ENCODE measurements around the gene PDZD7. TPM values are rescaled to one million over a fixed set of nuclear protein-coding genes. Genes with fewer than 3 reads are reported as not detected.

The PDZD7 gene
- total RNA-seq, 2 donors from 2014 or later: 0.12 to 0.44 TPM

GRCh38 chr10:101006593-101007098 lies 24.3 kb downstream of the PDZD7 start:
- H3K27ac Mint-ChIP-seq: no peak overlapping the region
- no peak for DNase-seq
- ATAC-seq (replicated peaks in 1 of 2): no peak
- H3K27me3 Mint-ChIP-seq (ENCODE audit: low read depth): no peaks in the 10 kb centered on the region
- no peaks in the 10 kb centered on the region for H3K36me3 Mint-ChIP-seq (ENCODE audit: insufficient read depth in 2 of 2)
- H3K4me1 Mint-ChIP-seq (ENCODE audit: low read depth): no peaks in the 10 kb centered on the region
- H3K4me3 Mint-ChIP-seq: no peak overlapping the region
- H3K9me3 Mint-ChIP-seq: no peaks in the 10 kb centered on the region

- H3K27me3 Mint-ChIP-seq (ENCODE audit: low read depth): no peaks in the 10 kb centered on the region
- no peaks in the 10 kb centered on the region for H3K9me3 Mint-ChIP-seq
- H3K36me3 Mint-ChIP-seq (ENCODE audit: insufficient read depth in 2 of 2): no peaks in the 10 kb centered on the region
- no peak overlapping the region for H3K4me3 Mint-ChIP-seq
- DNase-seq (no peak), ATAC-seq (replicated peaks in 1 of 2) (no peak)
- no peak overlapping the region for H3K27ac Mint-ChIP-seq
- no peaks in the 10 kb centered on the region for H3K4me1 Mint-ChIP-seq (ENCODE audit: low read depth)
These were observed 24.9 kb downstream of the PDZD7 start for GRCh38 chr10:101005869-101006567.

DNA sequence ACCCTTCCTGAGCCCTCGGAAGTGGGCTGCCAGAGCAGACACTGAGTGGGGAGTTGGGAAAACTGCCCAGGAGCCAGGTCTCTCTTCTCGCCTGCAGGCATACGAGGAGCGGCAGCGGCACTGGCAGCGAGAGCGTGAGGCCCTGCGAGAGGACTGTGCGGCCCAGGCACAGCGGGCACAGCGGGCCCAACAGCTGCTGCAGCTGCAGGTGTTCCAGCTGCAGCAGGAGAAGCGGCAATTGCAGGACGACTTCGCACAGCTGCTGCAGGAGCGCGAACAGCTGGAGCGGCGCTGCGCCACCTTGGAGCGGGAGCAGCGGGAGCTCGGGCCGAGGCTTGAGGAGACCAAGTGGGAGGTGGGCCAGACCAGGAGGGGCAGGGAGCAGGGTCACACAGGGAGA lies 25.6 kb downstream of the PDZD7 start:
- no peak for DNase-seq
- Mint-ChIP-seq H3K27me3 (ENCODE audit: low read depth) (no peaks in the 10 kb centered on the region), H3K4me3 (no peak overlapping the region), H3K36me3 (ENCODE audit: insufficient read depth in 2 of 2) (no peaks in the 10 kb centered on the region), H3K27ac (no peak overlapping the region), H3K9me3 (no peaks in the 10 kb centered on the region), H3K4me1 (ENCODE audit: low read depth) (no peaks in the 10 kb centered on the region)
- no peak for ATAC-seq (replicated peaks in 1 of 2)

- Mint-ChIP-seq H3K4me3 (no peak overlapping the region), H3K9me3 (no peaks in the 10 kb centered on the region), H3K36me3 (ENCODE audit: insufficient read depth in 2 of 2) (no peaks in the 10 kb centered on the region), H3K27ac (no peak overlapping the region), H3K27me3 (ENCODE audit: low read depth) (no peaks in the 10 kb centered on the region), H3K4me1 (ENCODE audit: low read depth) (peaks cover 3% of the 10 kb centered on the region)
- DNase-seq (no peak), ATAC-seq (replicated peaks in 1 of 2) (no peak)
These were observed 27.2 kb downstream of the PDZD7 start for GRCh38 chr10:101003639-101004206.

DNA sequence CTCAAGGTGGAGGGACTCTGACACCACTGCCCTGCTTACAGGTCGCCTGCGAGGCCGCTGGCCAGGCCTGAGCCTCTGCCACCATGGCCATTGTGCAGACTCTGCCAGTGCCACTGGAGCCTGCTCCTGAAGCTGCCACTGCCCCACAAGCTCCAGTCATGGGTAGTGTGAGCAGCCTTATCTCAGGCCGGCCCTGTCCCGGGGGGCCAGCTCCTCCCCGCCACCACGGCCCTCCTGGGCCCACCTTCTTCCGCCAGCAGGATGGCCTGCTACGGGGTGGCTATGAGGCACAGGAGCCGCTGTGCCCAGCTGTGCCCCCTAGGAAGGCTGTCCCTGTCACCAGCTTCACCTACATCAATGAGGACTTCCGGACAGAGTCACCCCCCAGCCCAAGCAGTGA lies 28.5 kb downstream of the PDZD7 start:
- Mint-ChIP-seq H3K4me3 (no peak overlapping the region), H3K27me3 (ENCODE audit: low read depth) (no peaks in the 10 kb centered on the region), H3K36me3 (ENCODE audit: insufficient read depth in 2 of 2) (no peaks in the 10 kb centered on the region), H3K4me1 (ENCODE audit: low read depth) (peaks cover 13% of the 10 kb centered on the region), H3K27ac (no peak overlapping the region), H3K9me3 (no peaks in the 10 kb centered on the region)
- ATAC-seq (replicated peaks in 1 of 2): no peak
- DNase-seq: no peak

DNA sequence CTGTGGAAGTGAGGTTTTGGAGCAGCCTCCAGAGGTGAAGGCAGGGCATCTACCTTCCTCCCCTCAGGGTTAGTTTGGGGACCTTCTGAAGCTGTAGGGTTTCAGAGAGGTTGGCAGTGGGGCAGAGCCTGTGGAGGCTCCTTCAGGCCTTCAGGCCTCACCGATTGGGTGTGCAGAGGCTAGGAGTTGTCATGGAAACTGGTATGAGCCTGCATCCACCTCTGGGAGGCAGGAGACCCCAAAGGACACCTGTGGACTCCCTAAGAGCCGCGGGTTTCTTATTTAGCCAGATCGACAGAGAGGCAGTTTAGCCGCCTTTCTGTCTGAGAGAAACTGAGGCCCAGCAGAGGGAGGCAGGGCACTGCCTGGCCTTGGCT lies 29.3 kb downstream of the PDZD7 start:
- no peaks in the 10 kb centered on the region for H3K9me3 Mint-ChIP-seq
- peaks cover 14% of the 10 kb centered on the region for H3K4me1 Mint-ChIP-seq (ENCODE audit: low read depth)
- no peak overlapping the region for H3K4me3 Mint-ChIP-seq
- ATAC-seq (replicated peaks in 1 of 2): no peak
- peaks cover 0 to 2% of the 10 kb centered on the region in 2 donors for H3K36me3 Mint-ChIP-seq (ENCODE audit: insufficient read depth in 2 of 2)
- DNase-seq: no peak
- H3K27me3 Mint-ChIP-seq (ENCODE audit: low read depth): no peaks in the 10 kb centered on the region
- no peak overlapping the region for H3K27ac Mint-ChIP-seq

DNA sequence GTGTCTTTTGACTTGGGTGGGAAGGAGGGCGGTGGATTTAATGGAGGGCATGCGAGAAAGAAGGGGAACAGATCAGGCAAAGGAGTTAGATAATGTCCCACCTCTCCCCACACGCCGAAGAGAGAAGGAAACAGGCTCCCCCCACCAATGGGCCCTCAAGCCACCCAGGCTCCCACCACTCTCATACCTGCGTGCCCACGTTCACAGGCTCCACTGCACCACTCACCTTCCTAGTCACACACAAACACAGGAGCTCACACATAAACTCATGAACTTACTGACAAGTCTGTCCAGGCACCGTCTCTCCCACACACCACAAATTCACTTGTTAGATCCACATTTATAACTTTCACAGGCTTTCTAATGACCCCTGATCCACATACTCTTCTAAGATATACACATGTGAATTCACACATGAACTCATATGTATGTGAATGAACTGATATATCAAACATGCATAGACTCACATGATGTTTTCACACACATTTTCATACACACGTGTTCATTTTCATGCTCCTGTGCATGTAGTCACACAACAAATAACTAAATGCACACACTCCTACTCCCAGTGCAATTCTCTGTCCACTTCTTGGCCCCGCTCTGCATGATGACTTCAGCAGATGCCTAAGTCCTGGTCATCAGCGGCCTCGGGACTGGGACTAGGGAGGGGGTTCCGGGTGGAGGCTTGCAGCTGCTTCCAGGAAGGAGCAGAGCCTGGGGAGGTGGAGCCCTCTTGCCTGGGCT lies 29.8 kb downstream of the PDZD7 start:
- Mint-ChIP-seq H3K27me3 (ENCODE audit: low read depth) (no peaks in the 10 kb centered on the region), H3K4me1 (ENCODE audit: low read depth) (peaks cover 19% of the 10 kb centered on the region), H3K4me3 (peak overlapping the region; percentile 57 to 59), H3K9me3 (no peaks in the 10 kb centered on the region), H3K36me3 (ENCODE audit: insufficient read depth in 2 of 2) (peaks cover 0 to 2% of the 10 kb centered on the region in 2 donors), H3K27ac (no peak overlapping the region)
- ATAC-seq (replicated peaks in 1 of 2) (no peak), DNase-seq (no peak)

DNA sequence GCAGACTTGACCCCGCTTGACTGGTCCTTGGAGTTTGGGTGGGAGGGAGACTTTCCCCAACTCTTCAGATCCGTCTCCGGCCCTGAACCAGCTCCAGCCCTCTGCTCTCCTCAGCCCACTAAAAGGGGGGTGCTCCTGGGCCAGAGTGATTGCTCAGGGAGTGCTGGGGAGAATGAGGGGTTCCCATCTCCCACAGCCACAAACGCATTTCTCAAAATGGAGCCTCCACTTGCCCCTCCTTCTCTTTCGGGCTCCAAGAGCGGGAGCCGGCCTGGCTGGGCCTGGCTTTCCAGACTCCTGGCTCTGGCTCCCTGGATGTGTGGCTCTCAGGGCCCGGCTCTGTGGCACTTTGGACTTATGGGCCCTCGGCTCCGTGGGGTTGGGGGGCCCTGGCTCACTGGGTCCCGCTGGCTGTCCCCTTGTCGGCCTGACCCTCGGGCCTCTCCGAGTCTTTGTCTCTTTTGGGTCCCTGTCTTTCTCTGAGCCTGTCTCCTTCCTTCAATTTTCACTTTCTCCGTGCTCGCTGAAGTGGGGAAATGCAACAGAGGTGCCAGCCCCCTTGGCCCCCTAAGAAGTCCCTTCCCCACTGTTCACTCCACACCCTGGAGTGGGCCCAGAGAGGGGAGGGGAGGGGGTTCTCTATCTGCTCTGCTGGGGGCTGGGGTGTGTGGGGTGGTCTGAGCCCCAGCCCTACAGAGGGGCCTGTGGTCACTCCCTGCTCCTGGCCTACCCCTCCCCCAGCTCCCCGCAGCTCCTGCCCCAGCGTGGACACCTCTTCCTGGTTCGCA lies 30.6 kb downstream of the PDZD7 start:
- Mint-ChIP-seq H3K27ac (no peak overlapping the region), H3K27me3 (ENCODE audit: low read depth) (no peaks in the 10 kb centered on the region), H3K4me3 (peak overlapping the region; percentile 55 to 59), H3K9me3 (no peaks in the 10 kb centered on the region), H3K4me1 (ENCODE audit: low read depth) (peaks cover 22% of the 10 kb centered on the region), H3K36me3 (ENCODE audit: insufficient read depth in 2 of 2) (peaks cover 0 to 2% of the 10 kb centered on the region in 2 donors)
- ATAC-seq (replicated peaks in 1 of 2): no peak
- no peak for DNase-seq

- H3K27ac Mint-ChIP-seq: peak within 1 kb of the TSS; percentile 25
- H3K4me1 Mint-ChIP-seq (ENCODE audit: low read depth): peaks cover 23% of the 10 kb centered on the region
- peaks cover 0 to 3% of the 10 kb centered on the region in 2 donors for H3K36me3 Mint-ChIP-seq (ENCODE audit: insufficient read depth in 2 of 2)
- no peaks in the 10 kb centered on the region for H3K27me3 Mint-ChIP-seq (ENCODE audit: low read depth)
- ATAC-seq (replicated peaks in 1 of 2): no peak
- DNase-seq: no peak
- H3K4me3 Mint-ChIP-seq: peak within 1 kb of the TSS; percentile 80 to 86
- no peaks in the 10 kb centered on the region for H3K9me3 Mint-ChIP-seq
These were observed 31.2 kb downstream of the PDZD7 start, which contains the start of gene LZTS2 for GRCh38 chr10:100999742-101000126. Gene LZTS2, plus strand, starts transcription at chr10:100999808. Its CDS starts 2,731 bp downstream, at chr10:101002539.

DNA sequence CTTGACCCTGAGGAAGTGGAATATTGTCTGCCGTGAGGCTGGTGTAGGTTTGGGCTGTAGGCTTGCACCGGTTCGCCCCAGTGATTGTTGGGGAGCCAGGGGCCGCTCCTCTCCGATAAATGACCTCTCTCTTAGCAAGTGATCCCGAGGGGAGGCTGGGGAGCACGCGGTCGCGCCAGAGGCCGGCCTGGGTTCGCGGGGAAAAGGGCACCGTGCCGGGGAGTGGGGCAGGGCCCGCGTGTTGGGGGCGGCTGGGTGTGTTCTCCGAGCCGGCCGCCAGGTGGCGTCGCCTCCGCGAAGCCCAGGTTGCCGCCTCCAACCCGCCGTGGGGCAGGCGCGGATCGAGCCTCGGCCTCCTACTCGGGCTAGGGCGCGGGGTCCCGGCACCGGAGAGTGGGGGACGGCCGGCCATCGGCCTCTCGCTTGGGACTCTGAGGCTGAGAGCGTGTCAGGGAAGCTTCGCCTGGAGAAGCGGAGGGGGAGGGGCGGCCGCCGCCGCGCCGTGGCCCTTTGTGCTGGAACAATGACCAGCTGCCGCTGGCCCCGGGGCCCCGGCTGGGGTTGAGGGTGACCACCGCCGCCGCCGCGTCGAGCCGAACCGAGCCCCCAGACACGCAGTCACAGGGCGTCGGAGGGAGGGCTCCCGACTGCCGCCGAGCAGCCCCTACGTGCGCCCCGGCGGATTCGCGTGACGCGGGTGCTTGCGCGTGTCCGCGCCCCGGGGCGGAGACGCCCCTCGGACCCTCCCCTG lies 31.8 kb downstream of the PDZD7 start:
- Mint-ChIP-seq H3K4me1 (ENCODE audit: low read depth) (peaks cover 26% of the 10 kb centered on the region), H3K9me3 (no peaks in the 10 kb centered on the region), H3K27ac (peak overlapping the region; percentile 25), H3K36me3 (ENCODE audit: insufficient read depth in 2 of 2) (peaks cover 0 to 6% of the 10 kb centered on the region in 2 donors), H3K4me3 (peak overlapping the region; percentile 80 to 86), H3K27me3 (ENCODE audit: low read depth) (no peaks in the 10 kb centered on the region)
- peak; percentile 68 to 70 for ATAC-seq (replicated peaks in 1 of 2)
- peak; percentile 84 to 90 for DNase-seq

GRCh38 chr10:100998183-100998990 lies 32.5 kb downstream of the PDZD7 start:
- peak overlapping the region; percentile 80 to 86 for H3K4me3 Mint-ChIP-seq
- peak overlapping the region; percentile 25 for H3K27ac Mint-ChIP-seq
- ATAC-seq (replicated peaks in 1 of 2) (peak; percentile 43 to 44), DNase-seq (peak; percentile 71 to 73)
- H3K27me3 Mint-ChIP-seq (ENCODE audit: low read depth): no peaks in the 10 kb centered on the region
- H3K4me1 Mint-ChIP-seq (ENCODE audit: low read depth): peaks cover 26% of the 10 kb centered on the region
- no peaks in the 10 kb centered on the region for H3K9me3 Mint-ChIP-seq
- H3K36me3 Mint-ChIP-seq (ENCODE audit: insufficient read depth in 2 of 2): peaks cover 0 to 6% of the 10 kb centered on the region in 2 donors
